ENCODE data around the gene RNF217. TPM values are rescaled to one million over a fixed set of nuclear protein-coding genes. Genes with fewer than 3 reads are reported as not detected.

RNF217 gene
- total and polyA plus RNA-seq, 2 of the 8 experiments (the other 6 are each of a cell fraction or from before 2014, with no cell fraction given) = 2.0 to 8.9 TPM

- Histone ChIP-seq H3K56ac (replicated peaks; ENCODE audit: insufficient read length, low read depth, low read length) (no peak overlapping the region), H2BK15ac (ENCODE audit: low read length) (no peak overlapping the region), H3K23me2 (ENCODE audit: low read depth, low read length) (no peaks in the 10 kb centered on the region), H3K79me2 (ENCODE audit: control insufficient read depth in 1 of 2, insufficient read depth in 2 of 2, low read length in 2 of 2) (no peaks in the 10 kb centered on the region), H4K91ac (replicated peaks; ENCODE audit: insufficient read length, low read length) (no peak overlapping the region), H3K36me3 (ENCODE audit: control insufficient read depth in 2 of 4, insufficient read depth in 4 of 4, low read length in 3 of 4) (no peaks in the 10 kb centered on the region), H3K14ac (ENCODE audit: insufficient read length) (no peak overlapping the region), H3K27ac (ENCODE audit: low read depth, low read length) (no peak overlapping the region), H3K9ac (replicated peaks in 1 of 4; ENCODE audit: extremely low read depth in 1 of 4, low read depth in 3 of 4, low read length in 3 of 4) (no peak overlapping the region), H2BK12ac (ENCODE audit: low read depth, low read length) (no peak overlapping the region), H3K4me1 (replicated peaks in 1 of 4; ENCODE audit: control insufficient read depth in 3 of 4, insufficient read depth in 4 of 4, low read length in 3 of 4) (peaks cover 0 to 7% (median 2%) of the 10 kb centered on the region in 4 experiments; a peak in 2 of 7 replicates), H4K8ac (ENCODE audit: extremely low read depth, insufficient read depth, low read length) (no peak overlapping the region), H3K9me3 (ENCODE audit: insufficient read depth in 2 of 2, low read depth in 1 of 2, low read length in 1 of 2) (0 out of 4 replicates have a peak, but pooled peaks cover 0 to 3% of the 10 kb centered on the region in 2 experiments), H2BK120ac (replicated peaks; ENCODE audit: low read depth, low read length) (no peak overlapping the region), H4K20me1 (replicated peaks in 1 of 2; ENCODE audit: control insufficient read depth in 1 of 2, insufficient read depth in 2 of 2, low read length in 2 of 2) (peaks cover 0 to 1% of the 10 kb centered on the region in 2 experiments), H3K23ac (ENCODE audit: insufficient read length) (no peak overlapping the region), H4K5ac (ENCODE audit: insufficient read length, low read depth, low read length) (no peak overlapping the region), H2AFZ (ENCODE audit: low read length) (no peak overlapping the region), H2BK20ac (ENCODE audit: low read length) (no peak overlapping the region), H3K4me3 (ENCODE audit: extremely low read depth in 1 of 4, insufficient read depth in 2 of 4, low read depth in 3 of 4, low read length in 4 of 4) (no peak overlapping the region), H3K18ac (ENCODE audit: extremely low read depth, low read length) (no peak overlapping the region), H2BK5ac (ENCODE audit: low read depth, low read length) (no peak overlapping the region), H3K79me1 (ENCODE audit: low read depth, low read length) (no peaks in the 10 kb centered on the region), H2AK5ac (ENCODE audit: low read depth, low read length) (no peak overlapping the region), H3K4ac (replicated peaks; ENCODE audit: insufficient read length, low read depth, low read length) (no peak overlapping the region), H3K27me3 (replicated peaks in 1 of 4; ENCODE audit: control insufficient read depth in 3 of 4, extremely low read depth in 1 of 4, insufficient read depth in 3 of 4, low read length in 3 of 4) (no peaks in the 10 kb centered on the region), H3K4me2 (ENCODE audit: insufficient read depth in 1 of 2, low read depth in 2 of 2, low read length in 2 of 2) (no peak overlapping the region)
- ChIA-PET POLR2A (ENCODE audit: partially characterized antibody) (no interaction called here), CTCF (ENCODE audit: partially characterized antibody) (no interaction called here)
- DNase-seq (ENCODE audit: low read depth in 1 of 2, low spot score in 2 of 2) (no peak), FAIRE-seq (no peak)
- WGBS, 2 experiments (ENCODE audit: extremely low coverage in 1 of 2, insufficient coverage in 1 of 2, insufficient read length in 1 of 2, insufficient replicate concordance in 2 of 2, low coverage in 1 of 2, low lambda C conversion rate in 2 of 2, missing lambda C conversion rate in 1 of 2) = 81% methylated on average over 1 of the region's 1 CpG; no CpG with 5 or more reads in 1 of the 2 experiments
- TF ChIP-seq KDM4A (IDR thresholded peaks at IDR 0.05; ENCODE audit: low read depth, low read length, severe bottlenecking) (no peak), HDAC2 (IDR thresholded peaks at IDR 0.05; ENCODE audit: borderline replicate concordance in 1 of 2, low read depth in 2 of 2, low read length in 2 of 2) (no peak), SIX5 (IDR thresholded peaks at IDR 0.05; ENCODE audit: low read depth, low read length) (no peak)
These were observed 8.4 kb upstream of the RNF217 start for GRCh38 chr6:124953808-124954207.

Data from H1 (cell line).